Measurements from ENCODE around the gene MAP3K10. TPM values are rescaled to one million over a fixed set of nuclear protein-coding genes. Genes with fewer than 3 reads are reported as not detected.
A peak's percentile ranks its signal among the peaks of the same experiment; 100 is the strongest.

The MAP3K10 gene
- total and polyA plus RNA-seq, 2 of the 13 experiments (the other 11 are each of a cell fraction or from before 2014, with no cell fraction given): 3.4 to 5.0 TPM

DNA sequence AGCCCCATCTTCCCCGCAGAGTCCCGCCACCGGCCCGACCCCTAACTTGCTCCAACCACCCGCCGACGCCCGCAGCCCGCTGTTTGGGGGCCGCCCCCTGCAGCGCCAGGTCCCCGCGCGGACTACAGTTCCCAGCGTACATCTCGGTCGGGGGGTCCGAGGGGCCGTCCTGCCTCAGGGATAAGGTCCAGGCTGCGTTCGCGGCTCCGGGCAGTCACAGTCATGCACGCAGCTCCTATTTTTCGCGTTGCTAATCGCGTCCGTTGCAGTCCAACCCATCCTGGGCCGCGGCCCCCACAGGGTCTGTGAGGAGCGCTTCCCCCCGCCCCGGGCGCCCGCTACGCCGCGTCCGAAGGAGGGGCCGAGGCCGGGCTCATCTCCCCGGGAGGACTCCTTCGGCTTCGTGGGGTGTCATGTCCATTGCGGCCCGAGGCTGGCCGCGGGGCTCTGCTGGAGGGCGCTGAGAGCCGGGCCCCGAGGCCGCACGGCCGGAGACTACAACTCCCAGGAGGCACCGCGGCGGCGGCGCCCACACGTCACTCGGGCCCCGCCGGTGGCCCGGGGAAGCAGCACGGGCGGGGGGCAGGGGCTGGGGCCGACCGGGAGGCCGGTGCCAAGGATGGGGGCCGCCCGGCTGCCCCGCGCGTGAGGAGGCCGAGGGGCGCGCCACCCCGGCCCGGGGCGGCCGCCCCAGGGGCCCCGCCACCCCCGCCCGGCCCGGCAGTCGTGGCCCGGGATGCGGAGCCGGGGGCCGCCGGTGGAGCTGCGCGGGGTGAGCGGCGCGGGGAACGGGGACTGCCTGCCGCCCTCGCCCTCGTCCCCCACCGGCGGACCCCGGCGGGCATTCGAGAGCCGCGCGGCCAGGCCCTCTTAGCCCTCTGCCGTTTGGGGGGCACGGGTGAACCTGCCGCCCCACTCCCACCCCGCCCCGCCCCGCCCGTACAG, at the start of gene MAP3K10 (continued):
- TF ChIP-seq ZNF703 (CRISPR knock-in tag; IDR thresholded peaks at IDR 0.05; ENCODE audit: borderline replicate concordance) (peak; percentile 32; the same call in 1 of the 2 replicates), ZNF616 (CRISPR knock-in tag; IDR thresholded peaks at IDR 0.05; ENCODE audit: low read depth) (no peak), DPF2 (CRISPR knock-in tag; IDR thresholded peaks at IDR 0.05; ENCODE audit: borderline replicate concordance, low read depth) (no peak), SRY (CRISPR knock-in tag; IDR thresholded peaks at IDR 0.05) (peak; percentile 85; the same call in 1 of the 2 replicates), NR2F1 (CRISPR knock-in tag; IDR thresholded peaks at IDR 0.05) (no peak), ELF1 (CRISPR knock-in tag; IDR thresholded peaks at IDR 0.05) (peak; percentile 34; the same call in 1 of the 2 replicates), ZNF550 (CRISPR knock-in tag; IDR thresholded peaks at IDR 0.05; ENCODE audit: borderline replicate concordance) (no peak; the same call in 1 of the 2 replicates), ZNF556 (CRISPR knock-in tag; IDR thresholded peaks at IDR 0.05; ENCODE audit: borderline replicate concordance) (no peak), PHB2 (IDR thresholded peaks at IDR 0.05; ENCODE audit: partially characterized antibody) (no peak), KLF16 (CRISPR knock-in tag; IDR thresholded peaks at IDR 0.05) (no peak), MLLT10 (CRISPR knock-in tag; IDR thresholded peaks at IDR 0.05) (no peak), NONO (IDR thresholded peaks at IDR 0.05) (no peak), NONO (CRISPR knock-in tag; conservative IDR thresholded peaks at IDR 0.05) (0 out of 2 replicates have a peak, but pooled peaks have one; percentile 57), ZFP37 (CRISPR knock-in tag; IDR thresholded peaks at IDR 0.05; ENCODE audit: borderline replicate concordance) (no peak), HNRNPLL (IDR thresholded peaks at IDR 0.05; ENCODE audit: low read depth, low read length, poor library complexity, severe bottlenecking) (peak; percentile 67)
- TF ChIP-seq, protein P1, sequence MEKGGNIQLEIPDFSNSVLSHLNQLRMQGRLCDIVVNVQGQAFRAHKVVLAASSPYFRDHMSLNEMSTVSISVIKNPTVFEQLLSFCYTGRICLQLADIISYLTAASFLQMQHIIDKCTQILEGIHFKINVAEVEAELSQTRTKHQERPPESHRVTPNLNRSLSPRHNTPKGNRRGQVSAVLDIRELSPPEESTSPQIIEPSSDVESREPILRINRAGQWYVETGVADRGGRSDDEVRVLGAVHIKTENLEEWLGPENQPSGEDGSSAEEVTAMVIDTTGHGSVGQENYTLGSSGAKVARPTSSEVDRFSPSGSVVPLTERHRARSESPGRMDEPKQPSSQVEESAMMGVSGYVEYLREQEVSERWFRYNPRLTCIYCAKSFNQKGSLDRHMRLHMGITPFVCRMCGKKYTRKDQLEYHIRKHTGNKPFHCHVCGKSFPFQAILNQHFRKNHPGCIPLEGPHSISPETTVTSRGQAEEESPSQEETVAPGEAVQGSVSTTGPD (CRISPR knock-in tag; IDR thresholded peaks at IDR 0.05): no peak
- TF ChIP-seq, protein P2, sequence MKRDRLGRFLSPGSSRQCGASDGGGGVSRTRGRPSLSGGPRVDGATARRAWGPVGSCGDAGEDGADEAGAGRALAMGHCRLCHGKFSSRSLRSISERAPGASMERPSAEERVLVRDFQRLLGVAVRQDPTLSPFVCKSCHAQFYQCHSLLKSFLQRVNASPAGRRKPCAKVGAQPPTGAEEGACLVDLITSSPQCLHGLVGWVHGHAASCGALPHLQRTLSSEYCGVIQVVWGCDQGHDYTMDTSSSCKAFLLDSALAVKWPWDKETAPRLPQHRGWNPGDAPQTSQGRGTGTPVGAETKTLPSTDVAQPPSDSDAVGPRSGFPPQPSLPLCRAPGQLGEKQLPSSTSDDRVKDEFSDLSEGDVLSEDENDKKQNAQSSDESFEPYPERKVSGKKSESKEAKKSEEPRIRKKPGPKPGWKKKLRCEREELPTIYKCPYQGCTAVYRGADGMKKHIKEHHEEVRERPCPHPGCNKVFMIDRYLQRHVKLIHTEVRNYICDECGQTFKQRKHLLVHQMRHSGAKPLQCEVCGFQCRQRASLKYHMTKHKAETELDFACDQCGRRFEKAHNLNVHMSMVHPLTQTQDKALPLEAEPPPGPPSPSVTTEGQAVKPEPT (CRISPR knock-in tag; IDR thresholded peaks at IDR 0.05; ENCODE audit: low read depth): no peak
- TF ChIP-seq, protein P3, sequence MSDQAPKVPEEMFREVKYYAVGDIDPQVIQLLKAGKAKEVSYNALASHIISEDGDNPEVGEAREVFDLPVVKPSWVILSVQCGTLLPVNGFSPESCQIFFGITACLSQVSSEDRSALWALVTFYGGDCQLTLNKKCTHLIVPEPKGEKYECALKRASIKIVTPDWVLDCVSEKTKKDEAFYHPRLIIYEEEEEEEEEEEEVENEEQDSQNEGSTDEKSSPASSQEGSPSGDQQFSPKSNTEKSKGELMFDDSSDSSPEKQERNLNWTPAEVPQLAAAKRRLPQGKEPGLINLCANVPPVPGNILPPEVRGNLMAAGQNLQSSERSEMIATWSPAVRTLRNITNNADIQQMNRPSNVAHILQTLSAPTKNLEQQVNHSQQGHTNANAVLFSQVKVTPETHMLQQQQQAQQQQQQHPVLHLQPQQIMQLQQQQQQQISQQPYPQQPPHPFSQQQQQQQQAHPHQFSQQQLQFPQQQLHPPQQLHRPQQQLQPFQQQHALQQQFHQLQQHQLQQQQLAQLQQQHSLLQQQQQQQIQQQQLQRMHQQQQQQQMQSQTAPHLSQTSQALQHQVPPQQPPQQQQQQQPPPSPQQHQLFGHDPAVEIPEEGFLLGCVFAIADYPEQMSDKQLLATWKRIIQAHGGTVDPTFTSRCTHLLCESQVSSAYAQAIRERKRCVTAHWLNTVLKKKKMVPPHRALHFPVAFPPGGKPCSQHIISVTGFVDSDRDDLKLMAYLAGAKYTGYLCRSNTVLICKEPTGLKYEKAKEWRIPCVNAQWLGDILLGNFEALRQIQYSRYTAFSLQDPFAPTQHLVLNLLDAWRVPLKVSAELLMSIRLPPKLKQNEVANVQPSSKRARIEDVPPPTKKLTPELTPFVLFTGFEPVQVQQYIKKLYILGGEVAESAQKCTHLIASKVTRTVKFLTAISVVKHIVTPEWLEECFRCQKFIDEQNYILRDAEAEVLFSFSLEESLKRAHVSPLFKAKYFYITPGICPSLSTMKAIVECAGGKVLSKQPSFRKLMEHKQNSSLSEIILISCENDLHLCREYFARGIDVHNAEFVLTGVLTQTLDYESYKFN (CRISPR knock-in tag; conservative IDR thresholded peaks at IDR 0.05): peak; percentile 41; the same call in 1 of the 2 replicates
- TF ChIP-seq, protein P4, sequence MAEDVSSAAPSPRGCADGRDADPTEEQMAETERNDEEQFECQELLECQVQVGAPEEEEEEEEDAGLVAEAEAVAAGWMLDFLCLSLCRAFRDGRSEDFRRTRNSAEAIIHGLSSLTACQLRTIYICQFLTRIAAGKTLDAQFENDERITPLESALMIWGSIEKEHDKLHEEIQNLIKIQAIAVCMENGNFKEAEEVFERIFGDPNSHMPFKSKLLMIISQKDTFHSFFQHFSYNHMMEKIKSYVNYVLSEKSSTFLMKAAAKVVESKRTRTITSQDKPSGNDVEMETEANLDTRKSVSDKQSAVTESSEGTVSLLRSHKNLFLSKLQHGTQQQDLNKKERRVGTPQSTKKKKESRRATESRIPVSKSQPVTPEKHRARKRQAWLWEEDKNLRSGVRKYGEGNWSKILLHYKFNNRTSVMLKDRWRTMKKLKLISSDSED (CRISPR knock-in tag; IDR thresholded peaks at IDR 0.05): 0 out of 2 replicates have a peak, but pooled peaks have one; percentile 37

All from HepG2 (cell line).